H9 (cell line): ENCODE results near the gene DUS2. TPM values are rescaled to one million over a fixed set of nuclear protein-coding genes. Genes with fewer than 3 reads are reported as not detected.

Experiments
- DNase-seq: peaks from one replicate; pipeline ENCODE4 v3.0.0-alpha.2; 2017
- H2AFZ ChIP-seq: one replicate; pipeline ENCODE4 v1.6.1; 2013; ENCODE audit warnings: mild to moderate bottlenecking, low read length, control low read depth, moderate library complexity
- H2AK5ac ChIP-seq: 2 replicates; pipeline ENCODE4 v1.6.1; 2013; ENCODE audit warnings: low read length, control low read depth, mixed read lengths; ENCODE audit not compliant: insufficient read length
- H2BK120ac ChIP-seq: one replicate; pipeline ENCODE4 v1.6.1; 2013; ENCODE audit warnings: low read depth, mild to moderate bottlenecking, low read length, control low read depth, inconsistent platforms; ENCODE audit not compliant: poor library complexity, severe bottlenecking
- H2BK12ac ChIP-seq: 2 replicates; pipeline ENCODE4 v1.6.1; 2013; ENCODE audit warnings: low read length, control low read depth, mixed read lengths, low read depth; ENCODE audit not compliant: insufficient read length
- H2BK15ac ChIP-seq: 2 replicates; pipeline ENCODE4 v1.6.1; 2013; ENCODE audit warnings: low read depth, low read length, control low read depth
- H2BK20ac ChIP-seq: one replicate; pipeline ENCODE4 v1.6.1; 2013; ENCODE audit warnings: low read depth, mild to moderate bottlenecking, low read length, control low read depth, inconsistent platforms; ENCODE audit not compliant: poor library complexity, severe bottlenecking
- H2BK5ac ChIP-seq: 2 replicates; pipeline ENCODE4 v1.6.1; 2013; ENCODE audit warnings: low read length, control low read depth, mixed read lengths; ENCODE audit not compliant: insufficient read length
- H3K14ac ChIP-seq: 2 replicates; pipeline ENCODE4 v1.6.1; 2013; ENCODE audit warnings: low read length, control low read depth; ENCODE audit not compliant: insufficient read depth
- H3K18ac ChIP-seq: 2 replicates; pipeline ENCODE4 v1.6.1; 2013; ENCODE audit warnings: low read depth, mild to moderate bottlenecking, mixed read lengths, low read length, control low read depth; ENCODE audit not compliant: insufficient read length
- H3K23ac ChIP-seq: 2 replicates; pipeline ENCODE4 v1.6.1; 2013; ENCODE audit warnings: low read length, control low read depth, mixed read lengths, low read depth; ENCODE audit not compliant: insufficient read length
- H3K23me2 ChIP-seq: 2 replicates; pipeline ENCODE4 v1.6.1; 2013; ENCODE audit warnings: low read depth, mild to moderate bottlenecking, mixed read lengths, low read length, control low read depth; ENCODE audit not compliant: insufficient read length, poor library complexity, severe bottlenecking
- H3K27ac ChIP-seq: 2 replicates; pipeline ENCODE4 v1.5.1; 2013; ENCODE audit warnings: low read length, control low read depth, mixed read lengths, low read depth; ENCODE audit not compliant: insufficient read length
- H3K27me3 ChIP-seq: 2 replicates; pipeline ENCODE4 v1.6.1; 2013; ENCODE audit warnings: low read length, control low read depth, inconsistent platforms; ENCODE audit not compliant: insufficient read depth
- H3K4ac ChIP-seq: 2 replicates; pipeline ENCODE4 v1.6.1; 2013; ENCODE audit warnings: low read depth, mild to moderate bottlenecking, control low read depth, inconsistent platforms, low read length, moderate library complexity
- H3K4me1 ChIP-seq: 2 replicates; pipeline ENCODE4 v1.6.1; 2013; ENCODE audit warnings: low read length, control low read depth, inconsistent platforms; ENCODE audit not compliant: insufficient read depth
- H3K4me2 ChIP-seq: 2 replicates; pipeline ENCODE4 v1.6.1; 2013; ENCODE audit warnings: low read length, control low read depth, mixed read lengths; ENCODE audit not compliant: insufficient read length, insufficient read depth
- H3K56ac ChIP-seq: 2 replicates; pipeline ENCODE4 v1.6.1; 2013; ENCODE audit warnings: low read depth, mild to moderate bottlenecking, mixed read lengths, low read length, control low read depth; ENCODE audit not compliant: insufficient read length
- H3K79me1 ChIP-seq: 2 replicates; pipeline ENCODE4 v1.6.1; 2013; ENCODE audit warnings: low read depth, mild to moderate bottlenecking, moderate library complexity, low read length, control low read depth, inconsistent platforms; ENCODE audit not compliant: insufficient read depth, poor library complexity, severe bottlenecking
- H3K79me2 ChIP-seq: 2 replicates; pipeline ENCODE4 v1.6.1; 2013; ENCODE audit warnings: low read length, control low read depth, inconsistent platforms; ENCODE audit not compliant: insufficient read depth
- H3K9ac ChIP-seq: 2 replicates; pipeline ENCODE4 v1.6.1; 2013; ENCODE audit warnings: low read length, control low read depth, mixed read lengths; ENCODE audit not compliant: insufficient read length; ENCODE audit errors: extremely low read depth
- H3K9me3 ChIP-seq: one replicate; pipeline ENCODE4 v1.6.1; 2013; ENCODE audit warnings: low read depth, low read length, inconsistent platforms; ENCODE audit not compliant: control insufficient read depth
- H3T11ph ChIP-seq: one replicate; pipeline ENCODE4 v1.6.1; 2013; ENCODE audit warnings: mild to moderate bottlenecking, low read length, control low read depth, inconsistent platforms
- H4K20me1 ChIP-seq: one replicate; pipeline ENCODE4 v1.6.1; 2013; ENCODE audit not compliant: control insufficient read depth, insufficient read length, insufficient read depth
- H4K5ac ChIP-seq: 2 replicates; pipeline ENCODE4 v1.6.1; 2013; ENCODE audit warnings: low read depth, mild to moderate bottlenecking, mixed read lengths, low read length, control low read depth; ENCODE audit not compliant: insufficient read length
- H4K8ac ChIP-seq: replicated peaks from 2 replicates; pipeline ENCODE4 v1.6.1; 2013; ENCODE audit warnings: low read length, control low read depth, mixed read lengths, low read depth; ENCODE audit not compliant: insufficient read length
- H4K91ac ChIP-seq: 2 replicates; pipeline ENCODE4 v1.6.1; 2013; ENCODE audit warnings: low read depth, mild to moderate bottlenecking, moderate library complexity, mixed read lengths, low read length, control low read depth; ENCODE audit not compliant: insufficient read length
- H3K27ac Mint-ChIP-seq, 3 experiments: 2 replicates in 2 of 3; 3 replicates in 1 of 3; pipeline ENCODE4 v1.8.0; 2020 to 2021; ENCODE audit warnings: mixed read lengths in 3 of 3, mild to moderate bottlenecking in 1 of 3, moderate library complexity in 1 of 3
- H3K27me3 Mint-ChIP-seq: 2 replicates; pipeline ENCODE4 v1.8.0; 2021; ENCODE audit warnings: low read depth, mild to moderate bottlenecking, moderate library complexity, mixed read lengths
- H3K36me3 Mint-ChIP-seq, 3 experiments: 2 replicates in 2 of 3; 3 replicates in 1 of 3; pipeline ENCODE4 v1.8.0; 2020 to 2021; ENCODE audit warnings: low read depth in 3 of 3, mixed read lengths in 3 of 3; ENCODE audit not compliant: insufficient read depth in 1 of 3
- H3K4me1 Mint-ChIP-seq, 2 experiments: 2 replicates each; pipeline ENCODE4 v1.8.0; 2020; ENCODE audit warnings: mixed read lengths in 2 of 2
- H3K4me3 Mint-ChIP-seq, 2 experiments: 2 replicates in 1 of 2; 3 replicates in 1 of 2; pipeline ENCODE4 v1.8.0; 2020 to 2021; ENCODE audit warnings: mild to moderate bottlenecking in 2 of 2, mixed read lengths in 2 of 2, moderate library complexity in 1 of 2
- H3K9me3 Mint-ChIP-seq, 2 experiments: 2 replicates in 1 of 2; 3 replicates in 1 of 2; pipeline ENCODE4 v1.8.0; 2020; ENCODE audit warnings: mild to moderate bottlenecking in 2 of 2, mixed read lengths in 2 of 2, moderate library complexity in 1 of 2
- CTCF ChIP-seq: fragments of 200-600 bp; sonication (generic); conservative IDR thresholded peaks from 3 replicates; pipeline ENCODE4 v1.8.0; 2021; ENCODE audit warnings: antibody characterized with exemption, mild to moderate bottlenecking
- WGBS: extraction: QIAGEN DNeasy Blood & Tissue Kit; methylation state at CpG from one replicate; pipeline ENCODE4 v1.1.7; 2013; ENCODE audit warnings: missing lambda C conversion rate, low lambda C conversion rate, mixed read lengths; ENCODE audit not compliant: insufficient read length; ENCODE audit errors: extremely low coverage; 5-methylcytosine and 5-hydroxymethylcytosine counted together
- total RNA-seq: library from RNA; stranded (reverse); gene quantifications from 2 replicates; pipeline ENCODE4 v1.2.1, GENCODE V29; 2021

Gene DUS2
- total RNA-seq, 1 experiment from 2014 or later, result 28.5 TPM

DNA sequence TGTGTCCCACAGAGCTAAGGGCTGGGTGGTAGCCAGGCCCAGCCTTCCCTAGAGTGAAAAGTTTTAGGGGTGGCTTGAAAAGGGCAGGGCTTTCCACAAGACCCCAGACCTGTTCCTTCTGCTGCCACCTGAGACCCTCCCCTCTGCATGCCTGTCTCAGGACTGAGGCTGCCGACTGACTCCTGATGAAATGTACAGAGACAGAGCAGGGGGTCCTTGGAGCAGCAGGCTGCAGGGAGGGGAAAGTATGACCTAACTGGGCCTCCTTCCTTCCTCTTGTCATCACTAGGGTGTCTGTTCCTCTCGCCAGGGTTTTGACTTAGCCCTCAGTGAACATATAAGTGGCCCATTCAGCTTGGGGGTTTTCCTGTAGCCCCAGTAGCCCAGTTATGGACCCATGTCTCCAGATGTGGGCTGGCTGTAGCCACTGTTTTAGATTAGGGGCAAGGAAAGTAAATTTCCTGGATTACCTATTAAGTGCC, 47.2 kb downstream of the DUS2 start:
- no peak overlapping the region for H2AFZ ChIP-seq
- no peak overlapping the region for H4K91ac ChIP-seq
- H3K27ac ChIP-seq, result no peak overlapping the region
- no peak overlapping the region for H2BK120ac ChIP-seq
- H2BK5ac ChIP-seq, result no peak overlapping the region
- no peak overlapping the region for H3K4ac ChIP-seq
- H3K27me3 Mint-ChIP-seq, result no peaks in the 10 kb centered on the region
- no peaks in the 10 kb centered on the region for H3K9me3 Mint-ChIP-seq
- peaks cover 18 to 64% (median 45%) of the 10 kb centered on the region in 3 experiments for H3K36me3 Mint-ChIP-seq
- no peak overlapping the region for H3K14ac ChIP-seq
- no peak overlapping the region for H2BK15ac ChIP-seq
- H3K4me2 ChIP-seq, result no peak overlapping the region
- no peak overlapping the region for H2AK5ac ChIP-seq
- no peak overlapping the region for H3K18ac ChIP-seq
- no peaks in the 10 kb centered on the region for H3K23me2 ChIP-seq
- no peak overlapping the region for H2BK20ac ChIP-seq
- no peak for TF ChIP-seq CTCF
- no peaks in the 10 kb centered on the region for H3K4me1 Mint-ChIP-seq
- DNase-seq, result no peak
- H4K20me1 ChIP-seq, result no peaks in the 10 kb centered on the region
- H3T11ph ChIP-seq, result no peak overlapping the region
- H4K8ac ChIP-seq, result no peak overlapping the region
- no peak overlapping the region for H4K5ac ChIP-seq
- WGBS, result no CpG with 5 or more reads among the region's 2 CpGs
- H3K23ac ChIP-seq, result no peak overlapping the region
- no peaks in the 10 kb centered on the region for H3K9me3 ChIP-seq
- H3K56ac ChIP-seq, result no peak overlapping the region
- no peaks in the 10 kb centered on the region for H3K4me1 ChIP-seq
- no peak overlapping the region; a peak in 1 of 7 replicates for H3K27ac Mint-ChIP-seq
- no peaks in the 10 kb centered on the region for H3K79me2 ChIP-seq
- H3K79me1 ChIP-seq, result no peaks in the 10 kb centered on the region
- no peak overlapping the region for H3K4me3 Mint-ChIP-seq
- no peaks in the 10 kb centered on the region for H3K27me3 ChIP-seq
- H2BK12ac ChIP-seq, result no peak overlapping the region
- H3K9ac ChIP-seq, result no peak overlapping the region
